Measurements from ENCODE around the gene PNPLA6.
"Not testable (repeated sequence)": the region's sequence is repeated elsewhere in the genome, so short reads cannot be mapped to it uniquely, and the experiment has no call there.

Gene PNPLA6

GRCh38 chr19:7535998-7536695 is 630 bp downstream of the PNPLA6 start:
- Histone ChIP-seq H3K27me3 (ENCODE audit: control insufficient read depth, insufficient read depth, low read length) (no peaks in the 10 kb centered on the region), H3K9ac (ENCODE audit: low read length) (peak overlapping the region; percentile 77), H3K36me3 (ENCODE audit: control insufficient read depth, insufficient read depth, low read length) (peaks cover 24% of the 10 kb centered on the region), H3K27ac (ENCODE audit: low read depth, low read length) (0 out of 2 replicates have a peak overlapping the region, but pooled peaks have one; percentile 20), H3K4me1 (ENCODE audit: control insufficient read depth, insufficient read depth, low read length) (no peaks in the 10 kb centered on the region), H3K9me3 (ENCODE audit: control insufficient read depth, insufficient read depth, low read depth, low read length) (no peaks in the 10 kb centered on the region), H3K4me3 (ENCODE audit: low read depth, low read length) (peak overlapping the region; percentile 98)

- H3K27me3 ChIP-seq (ENCODE audit: control insufficient read depth, insufficient read depth, low read length); H3K9me3 ChIP-seq (ENCODE audit: control insufficient read depth, insufficient read depth, low read depth, low read length); H3K27ac ChIP-seq (ENCODE audit: low read depth, low read length); H3K4me3 ChIP-seq (ENCODE audit: low read depth, low read length); H3K4me1 ChIP-seq (ENCODE audit: control insufficient read depth, insufficient read depth, low read length); H3K9ac ChIP-seq (ENCODE audit: low read length): not testable (repeated sequence)
- peaks cover 42% of the 10 kb centered on the region for H3K36me3 ChIP-seq (ENCODE audit: control insufficient read depth, insufficient read depth, low read length)
These were observed 3.5 kb downstream of the PNPLA6 start for GRCh38 chr19:7538990-7539389.

GRCh38 chr19:7539827-7540425 is 4.4 kb downstream of the PNPLA6 start:
- Histone ChIP-seq H3K9me3 (ENCODE audit: control insufficient read depth, insufficient read depth, low read depth, low read length) (no peaks in the 10 kb centered on the region), H3K9ac (ENCODE audit: low read length) (no peak overlapping the region), H3K4me1 (ENCODE audit: control insufficient read depth, insufficient read depth, low read length) (no peaks in the 10 kb centered on the region), H3K27me3 (ENCODE audit: control insufficient read depth, insufficient read depth, low read length) (no peaks in the 10 kb centered on the region), H3K27ac (ENCODE audit: low read depth, low read length) (no peak overlapping the region), H3K4me3 (ENCODE audit: low read depth, low read length) (no peak overlapping the region), H3K36me3 (ENCODE audit: control insufficient read depth, insufficient read depth, low read length) (peaks cover 42% of the 10 kb centered on the region)

- H3K4me1 ChIP-seq (ENCODE audit: control insufficient read depth, insufficient read depth, low read length): no peaks in the 10 kb centered on the region
- no peaks in the 10 kb centered on the region for H3K27me3 ChIP-seq (ENCODE audit: control insufficient read depth, insufficient read depth, low read length)
- no peak overlapping the region for H3K27ac ChIP-seq (ENCODE audit: low read depth, low read length)
- H3K9me3 ChIP-seq (ENCODE audit: control insufficient read depth, insufficient read depth, low read depth, low read length): no peaks in the 10 kb centered on the region
- H3K36me3 ChIP-seq (ENCODE audit: control insufficient read depth, insufficient read depth, low read length): peaks cover 42% of the 10 kb centered on the region
- H3K4me3 ChIP-seq (ENCODE audit: low read depth, low read length): no peak overlapping the region
- no peak overlapping the region for H3K9ac ChIP-seq (ENCODE audit: low read length)
These were observed 5.4 kb downstream of the PNPLA6 start for GRCh38 chr19:7540761-7541474.

- no peak overlapping the region for H3K9ac ChIP-seq (ENCODE audit: low read length)
- H3K4me3 ChIP-seq (ENCODE audit: low read depth, low read length): no peak overlapping the region
These were observed 5.9 kb downstream of the PNPLA6 start for GRCh38 chr19:7541475-7541824.

GRCh38 chr19:7541828-7542443 is 6.4 kb downstream of the PNPLA6 start:
- H3K27ac ChIP-seq (ENCODE audit: low read depth, low read length): no peak overlapping the region
- no peaks in the 10 kb centered on the region for H3K9me3 ChIP-seq (ENCODE audit: control insufficient read depth, insufficient read depth, low read depth, low read length)
- H3K36me3 ChIP-seq (ENCODE audit: control insufficient read depth, insufficient read depth, low read length): peaks cover 40% of the 10 kb centered on the region
- no peaks in the 10 kb centered on the region for H3K4me1 ChIP-seq (ENCODE audit: control insufficient read depth, insufficient read depth, low read length)
- no peaks in the 10 kb centered on the region for H3K27me3 ChIP-seq (ENCODE audit: control insufficient read depth, insufficient read depth, low read length)
- no peak overlapping the region for H3K4me3 ChIP-seq (ENCODE audit: low read depth, low read length)
- no peak overlapping the region for H3K9ac ChIP-seq (ENCODE audit: low read length)

More at GRCh38 chr19:7541475-7541824, 5.9 kb downstream of the PNPLA6 start:
- Histone ChIP-seq H3K4me1 (ENCODE audit: control insufficient read depth, insufficient read depth, low read length) (no peaks in the 10 kb centered on the region), H3K36me3 (ENCODE audit: control insufficient read depth, insufficient read depth, low read length) (peaks cover 42% of the 10 kb centered on the region), H3K27ac (ENCODE audit: low read depth, low read length) (no peak overlapping the region), H3K27me3 (ENCODE audit: control insufficient read depth, insufficient read depth, low read length) (no peaks in the 10 kb centered on the region), H3K9me3 (ENCODE audit: control insufficient read depth, insufficient read depth, low read depth, low read length) (no peaks in the 10 kb centered on the region)

- Histone ChIP-seq H3K9ac (ENCODE audit: low read length) (no peak overlapping the region), H3K36me3 (ENCODE audit: control insufficient read depth, insufficient read depth, low read length) (peaks cover 35% of the 10 kb centered on the region), H3K4me1 (ENCODE audit: control insufficient read depth, insufficient read depth, low read length) (no peaks in the 10 kb centered on the region), H3K27me3 (ENCODE audit: control insufficient read depth, insufficient read depth, low read length) (no peaks in the 10 kb centered on the region), H3K9me3 (ENCODE audit: control insufficient read depth, insufficient read depth, low read depth, low read length) (no peaks in the 10 kb centered on the region), H3K27ac (ENCODE audit: low read depth, low read length) (no peak overlapping the region), H3K4me3 (ENCODE audit: low read depth, low read length) (no peak overlapping the region)
These were observed 7.2 kb downstream of the PNPLA6 start for GRCh38 chr19:7542556-7543348.

GRCh38 chr19:7544626-7545025 is 9.1 kb downstream of the PNPLA6 start:
- Histone ChIP-seq H3K9ac (ENCODE audit: low read length) (no peak overlapping the region), H3K9me3 (ENCODE audit: control insufficient read depth, insufficient read depth, low read depth, low read length) (no peaks in the 10 kb centered on the region), H3K4me3 (ENCODE audit: low read depth, low read length) (no peak overlapping the region), H3K4me1 (ENCODE audit: control insufficient read depth, insufficient read depth, low read length) (no peaks in the 10 kb centered on the region), H3K27me3 (ENCODE audit: control insufficient read depth, insufficient read depth, low read length) (no peaks in the 10 kb centered on the region), H3K36me3 (ENCODE audit: control insufficient read depth, insufficient read depth, low read length) (peaks cover 31% of the 10 kb centered on the region), H3K27ac (ENCODE audit: low read depth, low read length) (no peak overlapping the region)

GRCh38 chr19:7545300-7545699 is 9.8 kb downstream of the PNPLA6 start:
- Histone ChIP-seq H3K4me3 (ENCODE audit: low read depth, low read length) (no peak overlapping the region), H3K27me3 (ENCODE audit: control insufficient read depth, insufficient read depth, low read length) (no peaks in the 10 kb centered on the region), H3K36me3 (ENCODE audit: control insufficient read depth, insufficient read depth, low read length) (peaks cover 32% of the 10 kb centered on the region), H3K27ac (ENCODE audit: low read depth, low read length) (no peak overlapping the region), H3K4me1 (ENCODE audit: control insufficient read depth, insufficient read depth, low read length) (no peaks in the 10 kb centered on the region), H3K9me3 (ENCODE audit: control insufficient read depth, insufficient read depth, low read depth, low read length) (no peaks in the 10 kb centered on the region), H3K9ac (ENCODE audit: low read length) (no peak overlapping the region)

GRCh38 chr19:7545904-7546303 is 10.4 kb downstream of the PNPLA6 start:
- H3K4me3 ChIP-seq (ENCODE audit: low read depth, low read length): no peak overlapping the region
- no peaks in the 10 kb centered on the region for H3K27me3 ChIP-seq (ENCODE audit: control insufficient read depth, insufficient read depth, low read length)
- H3K9ac ChIP-seq (ENCODE audit: low read length): no peak overlapping the region
- peaks cover 4% of the 10 kb centered on the region; the same call in 1 of the 2 replicates for H3K4me1 ChIP-seq (ENCODE audit: control insufficient read depth, insufficient read depth, low read length)
- no peaks in the 10 kb centered on the region for H3K9me3 ChIP-seq (ENCODE audit: control insufficient read depth, insufficient read depth, low read depth, low read length)
- peaks cover 29% of the 10 kb centered on the region for H3K36me3 ChIP-seq (ENCODE audit: control insufficient read depth, insufficient read depth, low read length)
- H3K27ac ChIP-seq (ENCODE audit: low read depth, low read length): no peak overlapping the region

All from HUES6 (cell line).